ENCODE data around the gene ISLR2. TPM values are rescaled to one million over a fixed set of nuclear protein-coding genes. Genes with fewer than 3 reads are reported as not detected.

Gene ISLR2
- total RNA-seq, 2 experiments from 2014 or later: 0.08 TPM; not detected in 1

GRCh38 chr15:74179983-74180880, 49.8 kb downstream of the ISLR2 start:
- Mint-ChIP-seq H3K36me3 (ENCODE audit: low read depth) (no peaks in the 10 kb centered on the region), H3K27me3 (peaks cover 2% of the 10 kb centered on the region), H3K9me3 (no peaks in the 10 kb centered on the region), H3K27ac (no peak overlapping the region), H3K4me1 (no peaks in the 10 kb centered on the region), H3K4me3 (no peak overlapping the region)
- ChIA-PET POLR2A (no interaction called here), CTCF (no interaction called here)
- no peak for DNase-seq

- H3K9me3 Mint-ChIP-seq: no peaks in the 10 kb centered on the region
- DNase-seq: no peak
- peaks cover 2% of the 10 kb centered on the region for H3K27me3 Mint-ChIP-seq
- CTCF ChIA-PET: no interaction called here
- POLR2A ChIA-PET: no interaction called here
- H3K27ac Mint-ChIP-seq: no peak overlapping the region
- no peaks in the 10 kb centered on the region for H3K4me1 Mint-ChIP-seq
- H3K4me3 Mint-ChIP-seq: no peak overlapping the region
- H3K36me3 Mint-ChIP-seq (ENCODE audit: low read depth): no peaks in the 10 kb centered on the region
Measured at GRCh38 chr15:74180881-74181602, 50.7 kb downstream of the ISLR2 start.

GRCh38 chr15:74182131-74182530, 51.7 kb downstream of the ISLR2 start:
- DNase-seq: no peak
- POLR2A ChIA-PET: no interaction called here
- Mint-ChIP-seq H3K4me3 (no peak overlapping the region), H3K4me1 (no peaks in the 10 kb centered on the region), H3K27me3 (peaks cover 2% of the 10 kb centered on the region), H3K27ac (no peak overlapping the region), H3K9me3 (no peaks in the 10 kb centered on the region), H3K36me3 (ENCODE audit: low read depth) (no peaks in the 10 kb centered on the region)
- CTCF ChIA-PET: no interaction called here

GRCh38 chr15:74184582-74185091, 54.3 kb downstream of the ISLR2 start:
- ChIA-PET POLR2A (no interaction called here), CTCF (no interaction called here)
- H3K27me3 Mint-ChIP-seq: no peaks in the 10 kb centered on the region
- H3K9me3 Mint-ChIP-seq: no peaks in the 10 kb centered on the region
- no peak overlapping the region for H3K27ac Mint-ChIP-seq
- DNase-seq: no peak
- H3K36me3 Mint-ChIP-seq (ENCODE audit: low read depth): no peaks in the 10 kb centered on the region
- H3K4me3 Mint-ChIP-seq: no peak overlapping the region
- no peaks in the 10 kb centered on the region for H3K4me1 Mint-ChIP-seq

GRCh38 chr15:74185710-74186348, 55.4 kb downstream of the ISLR2 start:
- H3K27me3 Mint-ChIP-seq: no peaks in the 10 kb centered on the region
- POLR2A ChIA-PET: no interaction called here
- CTCF ChIA-PET: no interaction called here
- no peaks in the 10 kb centered on the region for H3K36me3 Mint-ChIP-seq (ENCODE audit: low read depth)
- H3K27ac Mint-ChIP-seq: no peak overlapping the region
- no peak for DNase-seq
- H3K4me3 Mint-ChIP-seq: no peak overlapping the region
- no peaks in the 10 kb centered on the region for H3K9me3 Mint-ChIP-seq
- no peaks in the 10 kb centered on the region for H3K4me1 Mint-ChIP-seq

Other genes with a start within 250 kb of the ISLR2 start
- 10 to 100 TPM in 1 of 2 experiments, 1 to 10 TPM in 1; 9.1 to 10.9 TPM for gene LOXL1, start 204.1 kb upstream of the ISLR2 start, total RNA-seq
- 1 to 10 TPM; 7.1 to 8.5 TPM for gene STOML1, start 138.3 kb upstream of the ISLR2 start, total RNA-seq
- gene PML, start 135.9 kb upstream of the ISLR2 start, total RNA-seq: 100 to 1,000 TPM; 133 to 138 TPM
- gene GOLGA6A, start 48.0 kb upstream of the ISLR2 start, total RNA-seq: not detected
- not detected for gene ISLR, start 43.1 kb downstream of the ISLR2 start, total RNA-seq
- gene STRA6, start 72.2 kb downstream of the ISLR2 start, total RNA-seq: not detected
- gene CCDC33, start 105.7 kb downstream of the ISLR2 start, total RNA-seq: not detected
- not detected for gene CYP11A1, start 237.1 kb downstream of the ISLR2 start, total RNA-seq